ENCODE results near the gene FCER1G.

DNA sequence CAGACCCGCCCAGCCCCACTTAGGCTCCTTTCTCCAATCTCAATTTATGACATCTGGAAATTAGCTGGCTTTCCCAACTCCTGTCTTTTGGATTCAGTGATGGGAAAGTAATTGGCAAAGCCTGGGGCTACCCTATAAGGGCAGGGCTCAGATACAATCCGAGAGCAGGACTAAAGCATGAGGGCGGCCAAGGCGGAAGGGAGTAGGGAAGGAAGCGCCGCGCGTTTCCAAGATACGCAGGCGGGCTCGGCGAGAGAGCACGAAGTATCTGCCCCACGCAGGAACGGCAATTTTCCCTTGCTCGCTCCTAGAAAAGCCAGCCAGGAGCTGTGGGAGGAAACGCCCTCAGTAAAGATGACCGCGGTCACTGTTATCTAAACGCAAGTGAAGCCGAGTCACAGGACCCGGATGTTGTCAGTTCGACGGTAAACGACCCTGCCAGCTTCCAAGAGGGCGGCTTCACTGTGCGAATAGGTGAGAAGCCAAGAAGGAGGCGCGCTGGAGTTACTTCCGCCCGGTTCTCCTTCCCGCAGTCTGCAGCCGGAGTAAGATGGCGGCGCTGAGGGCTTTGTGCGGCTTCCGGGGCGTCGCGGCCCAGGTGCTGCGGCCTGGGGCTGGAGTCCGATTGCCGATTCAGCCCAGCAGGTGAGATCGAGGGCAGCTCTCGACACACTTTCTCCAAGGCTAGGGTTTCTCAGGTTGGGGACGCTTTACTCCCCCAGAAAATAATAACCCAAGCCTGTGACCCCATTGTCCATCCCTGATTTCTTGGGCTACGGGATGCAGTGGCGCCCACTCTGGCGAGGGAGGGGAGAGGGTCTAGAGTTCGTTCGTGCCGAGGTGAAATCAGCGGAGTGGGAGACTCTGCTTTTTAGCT lies 13.0 kb upstream of the FCER1G start, which contains the start of gene NDUFS2:
- TF ChIP-seq, protein P1, sequence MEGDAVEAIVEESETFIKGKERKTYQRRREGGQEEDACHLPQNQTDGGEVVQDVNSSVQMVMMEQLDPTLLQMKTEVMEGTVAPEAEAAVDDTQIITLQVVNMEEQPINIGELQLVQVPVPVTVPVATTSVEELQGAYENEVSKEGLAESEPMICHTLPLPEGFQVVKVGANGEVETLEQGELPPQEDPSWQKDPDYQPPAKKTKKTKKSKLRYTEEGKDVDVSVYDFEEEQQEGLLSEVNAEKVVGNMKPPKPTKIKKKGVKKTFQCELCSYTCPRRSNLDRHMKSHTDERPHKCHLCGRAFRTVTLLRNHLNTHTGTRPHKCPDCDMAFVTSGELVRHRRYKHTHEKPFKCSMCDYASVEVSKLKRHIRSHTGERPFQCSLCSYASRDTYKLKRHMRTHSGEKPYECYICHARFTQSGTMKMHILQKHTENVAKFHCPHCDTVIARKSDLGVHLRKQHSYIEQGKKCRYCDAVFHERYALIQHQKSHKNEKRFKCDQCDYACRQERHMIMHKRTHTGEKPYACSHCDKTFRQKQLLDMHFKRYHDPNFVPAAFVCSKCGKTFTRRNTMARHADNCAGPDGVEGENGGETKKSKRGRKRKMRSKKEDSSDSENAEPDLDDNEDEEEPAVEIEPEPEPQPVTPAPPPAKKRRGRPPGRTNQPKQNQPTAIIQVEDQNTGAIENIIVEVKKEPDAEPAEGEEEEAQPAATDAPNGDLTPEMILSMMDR (IDR thresholded peaks at IDR 0.05; ENCODE audit: poor library complexity, severe bottlenecking): peak; percentile 65
- TF ChIP-seq, protein P2, sequence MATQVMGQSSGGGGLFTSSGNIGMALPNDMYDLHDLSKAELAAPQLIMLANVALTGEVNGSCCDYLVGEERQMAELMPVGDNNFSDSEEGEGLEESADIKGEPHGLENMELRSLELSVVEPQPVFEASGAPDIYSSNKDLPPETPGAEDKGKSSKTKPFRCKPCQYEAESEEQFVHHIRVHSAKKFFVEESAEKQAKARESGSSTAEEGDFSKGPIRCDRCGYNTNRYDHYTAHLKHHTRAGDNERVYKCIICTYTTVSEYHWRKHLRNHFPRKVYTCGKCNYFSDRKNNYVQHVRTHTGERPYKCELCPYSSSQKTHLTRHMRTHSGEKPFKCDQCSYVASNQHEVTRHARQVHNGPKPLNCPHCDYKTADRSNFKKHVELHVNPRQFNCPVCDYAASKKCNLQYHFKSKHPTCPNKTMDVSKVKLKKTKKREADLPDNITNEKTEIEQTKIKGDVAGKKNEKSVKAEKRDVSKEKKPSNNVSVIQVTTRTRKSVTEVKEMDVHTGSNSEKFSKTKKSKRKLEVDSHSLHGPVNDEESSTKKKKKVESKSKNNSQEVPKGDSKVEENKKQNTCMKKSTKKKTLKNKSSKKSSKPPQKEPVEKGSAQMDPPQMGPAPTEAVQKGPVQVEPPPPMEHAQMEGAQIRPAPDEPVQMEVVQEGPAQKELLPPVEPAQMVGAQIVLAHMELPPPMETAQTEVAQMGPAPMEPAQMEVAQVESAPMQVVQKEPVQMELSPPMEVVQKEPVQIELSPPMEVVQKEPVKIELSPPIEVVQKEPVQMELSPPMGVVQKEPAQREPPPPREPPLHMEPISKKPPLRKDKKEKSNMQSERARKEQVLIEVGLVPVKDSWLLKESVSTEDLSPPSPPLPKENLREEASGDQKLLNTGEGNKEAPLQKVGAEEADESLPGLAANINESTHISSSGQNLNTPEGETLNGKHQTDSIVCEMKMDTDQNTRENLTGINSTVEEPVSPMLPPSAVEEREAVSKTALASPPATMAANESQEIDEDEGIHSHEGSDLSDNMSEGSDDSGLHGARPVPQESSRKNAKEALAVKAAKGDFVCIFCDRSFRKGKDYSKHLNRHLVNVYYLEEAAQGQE (IDR thresholded peaks at IDR 0.05; ENCODE audit: borderline replicate concordance): peak; percentile 97
